LNCaP clone FGC (cell line): ENCODE results near the gene GGT1.

Experiments used
- DNase-seq: peaks from one replicate; pipeline ENCODE4 v3.0.0-alpha.2; 2011; ENCODE audit warnings: low read depth
- H3K4me3 ChIP-seq: 2 replicates; pipeline ENCODE4 v1.5.1; 2011; ENCODE audit warnings: mild to moderate bottlenecking, low read depth, low read length, control low read depth
- TF ChIP-seq, protein P1 (sequence below): IDR thresholded peaks from 2 replicates; pipeline ENCODE4 v1.5.1; 2012; ENCODE audit warnings: mild to moderate bottlenecking; ENCODE audit not compliant: control insufficient read depth, insufficient read depth; ENCODE audit errors: extremely low read depth

Gene GGT1

DNA sequence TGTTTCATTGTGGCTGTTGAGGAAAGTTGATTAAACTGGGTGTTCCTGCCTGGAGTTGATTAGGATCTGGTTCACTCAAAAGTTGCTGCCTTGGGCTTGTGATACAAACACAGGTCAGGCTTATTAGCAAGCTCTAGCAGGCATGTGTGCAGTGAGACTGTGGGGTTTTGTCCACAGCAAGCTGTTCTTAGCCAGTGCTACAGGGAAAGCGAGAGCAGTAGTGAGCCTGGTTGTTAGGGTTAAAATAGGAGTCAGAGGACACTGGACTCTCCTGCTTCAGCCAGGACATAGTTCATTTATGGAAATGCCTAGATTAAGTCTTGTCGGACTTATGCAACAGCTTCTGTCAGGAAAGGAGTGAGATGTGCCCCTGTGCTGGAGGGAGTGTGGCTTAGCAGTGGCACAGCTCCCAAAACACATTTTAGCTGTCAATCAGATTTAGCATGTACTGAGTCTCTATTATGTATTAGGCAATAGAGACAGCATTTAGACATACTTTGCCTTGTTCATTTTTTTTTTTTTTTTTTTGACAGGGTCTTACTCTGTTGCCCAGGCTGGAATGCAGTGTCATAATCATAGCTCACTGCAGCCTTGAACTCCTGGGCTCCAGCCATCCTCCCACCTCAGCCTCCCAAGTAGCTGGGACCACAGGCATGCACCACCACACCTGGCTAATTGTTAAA is 38.5 kb upstream of the GGT1 start:
- TF ChIP-seq, protein P1, sequence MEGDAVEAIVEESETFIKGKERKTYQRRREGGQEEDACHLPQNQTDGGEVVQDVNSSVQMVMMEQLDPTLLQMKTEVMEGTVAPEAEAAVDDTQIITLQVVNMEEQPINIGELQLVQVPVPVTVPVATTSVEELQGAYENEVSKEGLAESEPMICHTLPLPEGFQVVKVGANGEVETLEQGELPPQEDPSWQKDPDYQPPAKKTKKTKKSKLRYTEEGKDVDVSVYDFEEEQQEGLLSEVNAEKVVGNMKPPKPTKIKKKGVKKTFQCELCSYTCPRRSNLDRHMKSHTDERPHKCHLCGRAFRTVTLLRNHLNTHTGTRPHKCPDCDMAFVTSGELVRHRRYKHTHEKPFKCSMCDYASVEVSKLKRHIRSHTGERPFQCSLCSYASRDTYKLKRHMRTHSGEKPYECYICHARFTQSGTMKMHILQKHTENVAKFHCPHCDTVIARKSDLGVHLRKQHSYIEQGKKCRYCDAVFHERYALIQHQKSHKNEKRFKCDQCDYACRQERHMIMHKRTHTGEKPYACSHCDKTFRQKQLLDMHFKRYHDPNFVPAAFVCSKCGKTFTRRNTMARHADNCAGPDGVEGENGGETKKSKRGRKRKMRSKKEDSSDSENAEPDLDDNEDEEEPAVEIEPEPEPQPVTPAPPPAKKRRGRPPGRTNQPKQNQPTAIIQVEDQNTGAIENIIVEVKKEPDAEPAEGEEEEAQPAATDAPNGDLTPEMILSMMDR, result no peak
- DNase-seq, result no peak
- no peak overlapping the region for H3K4me3 ChIP-seq

DNA sequence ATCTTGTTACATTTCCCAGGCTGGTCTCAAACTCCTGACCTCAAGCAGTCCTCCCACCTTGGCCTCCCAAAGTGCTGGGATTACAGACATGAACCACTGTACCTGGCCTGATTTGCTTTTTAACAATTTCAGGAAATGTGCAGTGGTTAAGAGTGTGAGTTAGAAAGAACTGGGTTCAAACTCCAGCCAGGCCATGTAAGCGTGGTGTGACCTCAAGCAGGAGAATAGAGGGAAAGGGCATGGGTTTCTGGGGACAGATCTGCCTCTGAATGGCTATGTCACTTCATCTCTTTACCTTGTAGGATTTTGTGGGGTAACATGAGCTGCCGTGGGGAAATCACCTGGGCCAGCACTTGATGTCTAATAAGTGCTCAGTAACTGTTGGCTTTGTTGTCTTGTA is 37.9 kb upstream of the GGT1 start:
- no peak overlapping the region for H3K4me3 ChIP-seq
- TF ChIP-seq, protein P1, result no peak

DNA sequence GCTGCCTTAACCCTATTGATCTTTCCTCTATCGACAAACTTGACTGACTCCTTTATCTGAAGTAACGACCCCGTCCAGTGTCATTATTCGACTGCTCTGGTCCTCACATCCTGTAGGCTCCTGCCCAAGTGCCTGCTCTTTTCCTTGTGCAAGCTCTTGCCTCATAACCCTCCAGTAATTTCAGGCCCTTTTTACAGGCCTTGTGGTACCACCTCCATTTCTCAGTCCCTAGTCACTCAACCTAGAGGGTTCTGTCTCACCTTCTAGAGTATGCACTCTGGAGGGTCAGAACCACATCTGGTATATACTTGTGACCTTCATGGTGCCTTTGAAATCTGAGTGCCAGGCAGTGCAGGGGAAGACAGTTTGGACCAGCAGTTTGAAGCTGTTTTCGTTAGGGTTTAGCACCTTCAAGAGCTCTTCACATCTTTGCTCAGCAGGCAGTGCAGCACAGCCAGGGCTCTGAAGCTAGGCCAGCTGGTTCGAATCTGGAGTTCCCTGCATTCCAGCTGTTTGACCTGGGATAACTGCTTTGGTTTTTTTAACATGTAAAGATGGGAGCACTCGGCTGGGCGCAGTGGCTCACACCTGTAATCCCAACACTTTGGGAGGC is 36.0 kb upstream of the GGT1 start:
- H3K4me3 ChIP-seq, result no peak overlapping the region
- TF ChIP-seq, protein P1, result no peak
- no peak for DNase-seq

More for the DNA sequence above, 37.9 kb upstream of the GGT1 start:
- DNase-seq, result no peak

DNA sequence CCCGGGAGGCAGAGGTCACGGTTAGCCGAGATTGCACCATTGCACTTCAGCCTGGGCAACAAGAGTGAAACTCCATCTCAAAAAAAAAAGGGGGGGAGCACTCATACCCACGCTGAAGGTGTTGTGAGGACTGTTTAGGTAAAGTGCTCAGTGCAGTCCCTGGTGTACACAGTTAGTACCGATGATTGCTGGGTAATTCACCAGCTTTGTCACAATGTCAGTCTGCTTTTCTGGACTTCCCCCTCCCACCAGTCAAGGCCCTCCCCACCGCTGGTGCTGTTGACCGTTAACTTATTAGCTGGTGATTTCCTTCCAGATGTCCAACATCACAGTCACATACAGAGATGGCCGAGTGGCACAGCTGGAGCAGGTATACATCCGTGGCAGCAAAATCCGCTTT is 35.3 kb upstream of the GGT1 start:
- no peak overlapping the region for H3K4me3 ChIP-seq
- DNase-seq, result no peak
- TF ChIP-seq, protein P1, result no peak

DNA sequence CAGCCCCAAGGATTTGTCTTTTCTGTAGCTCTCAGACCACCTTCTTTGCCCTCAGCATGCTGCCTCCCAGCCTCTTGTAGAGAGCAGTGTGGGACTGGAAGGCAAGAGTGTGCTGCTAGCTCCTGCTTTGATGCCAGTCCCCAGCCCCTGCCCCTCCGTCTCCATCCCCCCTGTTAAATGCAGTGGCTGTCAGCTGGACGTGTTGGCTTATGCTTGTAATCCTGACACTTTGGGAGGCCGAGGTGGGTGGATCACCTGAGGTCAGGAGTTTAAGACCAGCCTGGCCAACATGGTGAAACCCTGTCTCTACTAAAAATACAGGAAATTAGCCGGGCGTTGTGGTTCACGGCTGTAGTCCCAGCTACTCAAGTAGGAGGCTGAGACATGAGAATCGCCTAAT is 31.7 kb upstream of the GGT1 start:
- H3K4me3 ChIP-seq, result no peak overlapping the region
- no peak for DNase-seq
- TF ChIP-seq, protein P1, result no peak

DNA sequence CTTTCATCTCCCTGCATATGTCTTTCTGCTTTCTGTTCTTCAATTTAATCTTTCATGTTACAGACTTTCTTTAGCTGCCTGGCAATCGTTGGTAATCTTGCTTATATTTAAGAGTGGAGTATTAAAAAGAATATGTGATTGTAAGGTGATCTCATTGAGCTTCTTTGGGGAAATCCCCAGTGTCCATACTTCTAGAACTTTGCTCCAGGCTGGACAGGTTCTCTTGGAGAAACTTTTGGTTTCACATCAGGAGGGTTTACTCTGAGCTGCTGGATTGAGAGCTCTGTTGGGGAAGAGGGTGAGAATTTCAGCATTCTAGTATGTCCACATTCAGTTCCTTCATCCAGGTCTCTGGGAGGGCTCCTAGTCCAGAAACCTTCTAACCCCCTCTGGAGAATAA is 26.2 kb upstream of the GGT1 start:
- TF ChIP-seq, protein P1, result no peak
- DNase-seq, result no peak
- H3K4me3 ChIP-seq, result no peak overlapping the region
